ENCODE measurements around the gene TBC1D20. TPM values are rescaled to one million over a fixed set of nuclear protein-coding genes. Genes with fewer than 3 reads are reported as not detected.
"Not testable (repeated sequence)": the region's sequence is repeated elsewhere in the genome, so short reads cannot be mapped to it uniquely, and the experiment has no call there.

TBC1D20 gene
- polyA plus RNA-seq, 1 donor: 30.4 TPM

GRCh38 chr20:460180-460579, 2.2 kb downstream of the TBC1D20 start:
- H3K27ac ChIP-seq (ENCODE audit: low read length): no peak overlapping the region
- no CpG with 5 or more reads among the region's 3 CpGs for WGBS (ENCODE audit: insufficient coverage, low lambda C conversion rate)

GRCh38 chr20:458776-459175, 3.6 kb downstream of the TBC1D20 start:
- WGBS (ENCODE audit: insufficient coverage, low lambda C conversion rate): no CpG with 5 or more reads among the region's 6 CpGs
- Histone ChIP-seq H3K27ac (ENCODE audit: low read length) (no peak overlapping the region), H3K27me3 (ENCODE audit: control insufficient read depth, insufficient read depth, low read length) (no peaks in the 10 kb centered on the region), H3K4me1 (ENCODE audit: control insufficient read depth, insufficient read depth, low read length) (peaks cover 8% of the 10 kb centered on the region), H3K4me3 (ENCODE audit: low read length) (no peak overlapping the region), H3K36me3 (ENCODE audit: control insufficient read depth, insufficient read depth, low read length) (no peaks in the 10 kb centered on the region), H3K9me3 (ENCODE audit: control insufficient read depth, low read depth, low read length) (no peaks in the 10 kb centered on the region)
- DNase-seq: no peak

More at GRCh38 chr20:460180-460579, 2.2 kb downstream of the TBC1D20 start:
- H3K36me3 ChIP-seq (ENCODE audit: control insufficient read depth, insufficient read depth, low read length): no peaks in the 10 kb centered on the region
- DNase-seq: no peak
- H3K27me3 ChIP-seq (ENCODE audit: control insufficient read depth, insufficient read depth, low read length): no peaks in the 10 kb centered on the region
- H3K9me3 ChIP-seq (ENCODE audit: control insufficient read depth, low read depth, low read length): no peaks in the 10 kb centered on the region
- peaks cover 8% of the 10 kb centered on the region for H3K4me1 ChIP-seq (ENCODE audit: control insufficient read depth, insufficient read depth, low read length)
- no peak overlapping the region for H3K4me3 ChIP-seq (ENCODE audit: low read length)

- no peaks in the 10 kb centered on the region for H3K4me1 ChIP-seq (ENCODE audit: control insufficient read depth, insufficient read depth, low read length)
- no CpG with 5 or more reads among the region's 3 CpGs for WGBS (ENCODE audit: insufficient coverage, low lambda C conversion rate)
- no peaks in the 10 kb centered on the region for H3K9me3 ChIP-seq (ENCODE audit: control insufficient read depth, low read depth, low read length)
- H3K27me3 ChIP-seq (ENCODE audit: control insufficient read depth, insufficient read depth, low read length): no peaks in the 10 kb centered on the region
- no peak overlapping the region for H3K4me3 ChIP-seq (ENCODE audit: low read length)
- H3K27ac ChIP-seq (ENCODE audit: low read length): no peak overlapping the region
- no peak for DNase-seq
- peaks cover 4% of the 10 kb centered on the region for H3K36me3 ChIP-seq (ENCODE audit: control insufficient read depth, insufficient read depth, low read length)
Observed at GRCh38 chr20:454951-455350, 7.4 kb downstream of the TBC1D20 start.

- not testable (repeated sequence) for H3K27me3 ChIP-seq (ENCODE audit: control insufficient read depth, insufficient read depth, low read length); H3K9me3 ChIP-seq (ENCODE audit: control insufficient read depth, low read depth, low read length); H3K4me3 ChIP-seq (ENCODE audit: low read length); H3K36me3 ChIP-seq (ENCODE audit: control insufficient read depth, insufficient read depth, low read length); H3K27ac ChIP-seq (ENCODE audit: low read length); DNase-seq; H3K4me1 ChIP-seq (ENCODE audit: control insufficient read depth, insufficient read depth, low read length)
- 96% methylated on average over 5 of the region's 11 CpGs for WGBS (ENCODE audit: insufficient coverage, low lambda C conversion rate)
Observed at GRCh38 chr20:452021-452420, 10.3 kb downstream of the TBC1D20 start.

- Histone ChIP-seq H3K4me3 (ENCODE audit: low read length) (no peak overlapping the region), H3K27ac (ENCODE audit: low read length) (no peak overlapping the region), H3K4me1 (ENCODE audit: control insufficient read depth, insufficient read depth, low read length) (no peaks in the 10 kb centered on the region), H3K27me3 (ENCODE audit: control insufficient read depth, insufficient read depth, low read length) (no peaks in the 10 kb centered on the region), H3K9me3 (ENCODE audit: control insufficient read depth, low read depth, low read length) (no peaks in the 10 kb centered on the region), H3K36me3 (ENCODE audit: control insufficient read depth, insufficient read depth, low read length) (peaks cover 42% of the 10 kb centered on the region)
- 100% methylated on average over 1 of the region's 5 CpGs for WGBS (ENCODE audit: insufficient coverage, low lambda C conversion rate)
- no peak for DNase-seq
Observed at GRCh38 chr20:445514-446336, 16.6 kb downstream of the TBC1D20 start.

GRCh38 chr20:444862-445426, 17.4 kb downstream of the TBC1D20 start:
- peaks cover 50% of the 10 kb centered on the region for H3K36me3 ChIP-seq (ENCODE audit: control insufficient read depth, insufficient read depth, low read length)
- WGBS (ENCODE audit: insufficient coverage, low lambda C conversion rate): no CpG with 5 or more reads among the region's 12 CpGs

GRCh38 chr20:444117-444516, 18.2 kb downstream of the TBC1D20 start:
- Histone ChIP-seq H3K36me3 (ENCODE audit: control insufficient read depth, insufficient read depth, low read length) (peaks cover 59% of the 10 kb centered on the region), H3K4me1 (ENCODE audit: control insufficient read depth, insufficient read depth, low read length) (no peaks in the 10 kb centered on the region), H3K27ac (ENCODE audit: low read length) (no peak overlapping the region), H3K9me3 (ENCODE audit: control insufficient read depth, low read depth, low read length) (no peaks in the 10 kb centered on the region), H3K27me3 (ENCODE audit: control insufficient read depth, insufficient read depth, low read length) (no peaks in the 10 kb centered on the region), H3K4me3 (ENCODE audit: low read length) (no peak overlapping the region)
- no CpG with 5 or more reads among the region's 3 CpGs for WGBS (ENCODE audit: insufficient coverage, low lambda C conversion rate)
- no peak for DNase-seq

More at GRCh38 chr20:444862-445426, 17.4 kb downstream of the TBC1D20 start:
- H3K9me3 ChIP-seq (ENCODE audit: control insufficient read depth, low read depth, low read length): no peaks in the 10 kb centered on the region
- no peaks in the 10 kb centered on the region for H3K27me3 ChIP-seq (ENCODE audit: control insufficient read depth, insufficient read depth, low read length)
- no peak overlapping the region for H3K27ac ChIP-seq (ENCODE audit: low read length)
- H3K4me3 ChIP-seq (ENCODE audit: low read length): no peak overlapping the region
- no peak for DNase-seq
- no peaks in the 10 kb centered on the region for H3K4me1 ChIP-seq (ENCODE audit: control insufficient read depth, insufficient read depth, low read length)

- Histone ChIP-seq H3K4me1 (ENCODE audit: control insufficient read depth, insufficient read depth, low read length) (no peaks in the 10 kb centered on the region), H3K27ac (ENCODE audit: low read length) (no peak overlapping the region), H3K9me3 (ENCODE audit: control insufficient read depth, low read depth, low read length) (no peaks in the 10 kb centered on the region), H3K36me3 (ENCODE audit: control insufficient read depth, insufficient read depth, low read length) (peaks cover 67% of the 10 kb centered on the region), H3K27me3 (ENCODE audit: control insufficient read depth, insufficient read depth, low read length) (no peaks in the 10 kb centered on the region), H3K4me3 (ENCODE audit: low read length) (no peak overlapping the region)
- DNase-seq: no peak
- WGBS (ENCODE audit: insufficient coverage, low lambda C conversion rate): 81% methylated on average over 3 of the region's 4 CpGs
Observed at GRCh38 chr20:443223-443775, 19.0 kb downstream of the TBC1D20 start.

GRCh38 chr20:440636-441035, 21.7 kb downstream of the TBC1D20 start:
- Histone ChIP-seq H3K27me3 (ENCODE audit: control insufficient read depth, insufficient read depth, low read length) (no peaks in the 10 kb centered on the region), H3K4me3 (ENCODE audit: low read length) (no peak overlapping the region), H3K9me3 (ENCODE audit: control insufficient read depth, low read depth, low read length) (no peaks in the 10 kb centered on the region), H3K4me1 (ENCODE audit: control insufficient read depth, insufficient read depth, low read length) (no peaks in the 10 kb centered on the region), H3K27ac (ENCODE audit: low read length) (no peak overlapping the region), H3K36me3 (ENCODE audit: control insufficient read depth, insufficient read depth, low read length) (peaks cover 84% of the 10 kb centered on the region)
- no CpG with 5 or more reads among the region's 13 CpGs for WGBS (ENCODE audit: insufficient coverage, low lambda C conversion rate)
- no peak for DNase-seq

- Histone ChIP-seq H3K27ac (ENCODE audit: low read length) (no peak overlapping the region), H3K27me3 (ENCODE audit: control insufficient read depth, insufficient read depth, low read length) (no peaks in the 10 kb centered on the region), H3K4me1 (ENCODE audit: control insufficient read depth, insufficient read depth, low read length) (no peaks in the 10 kb centered on the region), H3K9me3 (ENCODE audit: control insufficient read depth, low read depth, low read length) (no peaks in the 10 kb centered on the region), H3K4me3 (ENCODE audit: low read length) (no peak overlapping the region), H3K36me3 (ENCODE audit: control insufficient read depth, insufficient read depth, low read length) (peaks cover 84% of the 10 kb centered on the region)
- DNase-seq: no peak
- WGBS (ENCODE audit: insufficient coverage, low lambda C conversion rate): no CpG with 5 or more reads among the region's 7 CpGs
Observed at GRCh38 chr20:440148-440547, 22.2 kb downstream of the TBC1D20 start.

Measured in large intestine (tissue), 3 donors.